HepG2 (cell line): ENCODE measurements around the gene PSD4. TPM values are rescaled to one million over a fixed set of nuclear protein-coding genes. Genes with fewer than 3 reads are reported as not detected.

Experiments used
- ATM ChIP-seq: fragments of 450-650 bp; IDR thresholded peaks from 2 replicates; pipeline ENCODE4 v1.7.1; 2017; ENCODE audit warnings: mild to moderate bottlenecking, borderline replicate concordance
- CCAR2 ChIP-seq: fragments of 200-400 bp; formaldehyde crosslinking; optimal IDR thresholded peaks from 2 replicates; pipeline ENCODE3; 2018; ENCODE audit warnings: low read depth, mild to moderate bottlenecking, low read length, moderate library complexity
- GFI1 ChIP-seq: sonication (generic); formaldehyde crosslinking; IDR thresholded peaks from 2 replicates; pipeline ENCODE4 v1.5.0; 2020; ENCODE audit warnings: missing genetic modification reagents, mild to moderate bottlenecking, borderline replicate concordance
- ISL2 ChIP-seq: sonication (generic); formaldehyde crosslinking; IDR thresholded peaks from 2 replicates; pipeline ENCODE4 v1.5.0; 2020; ENCODE audit warnings: missing genetic modification reagents
- MAZ ChIP-seq, 2 experiments: sonication (generic) in 1 of 2; formaldehyde crosslinking in 1 of 2; IDR thresholded peaks; 2 replicates each; pipeline versions ENCODE4 v1.5.0 to v1.6.1; 2012 to 2020; ENCODE audit warnings: low read depth in 2 of 2, mild to moderate bottlenecking in 2 of 2, borderline replicate concordance in 1 of 2, improper control_type of control experiment in 1 of 2, low read length in 1 of 2, missing genetic modification reagents in 1 of 2, moderate library complexity in 1 of 2
- NPAS2 ChIP-seq: sonication (generic); formaldehyde crosslinking; IDR thresholded peaks from 2 replicates; pipeline ENCODE4 v1.8.0; 2022; ENCODE audit warnings: mild to moderate bottlenecking, missing genetic modification reagents, borderline replicate concordance
- NR2C2 ChIP-seq: sonication (generic); formaldehyde crosslinking; IDR thresholded peaks from 2 replicates; pipeline ENCODE4 v1.4.0; 2020; ENCODE audit warnings: missing genetic modification reagents, mild to moderate bottlenecking, moderate library complexity, borderline replicate concordance
- PCBP1 ChIP-seq: fragments of 200-400 bp; formaldehyde crosslinking; IDR thresholded peaks from 2 replicates; pipeline ENCODE4 v1.6.1; 2017; ENCODE audit warnings: mild to moderate bottlenecking, low read depth, low read length, borderline replicate concordance
- PLRG1 ChIP-seq: fragments of 450-650 bp; conservative IDR thresholded peaks from 2 replicates; pipeline ENCODE4 v1.6.1; 2016
- RBM39 ChIP-seq: fragments of 200-400 bp; formaldehyde crosslinking; IDR thresholded peaks from one replicate; pipeline ENCODE4 v1.6.1; 2018; ENCODE audit warnings: antibody characterized with exemption, mild to moderate bottlenecking, low read depth, low read length; ENCODE audit not compliant: poor library complexity, severe bottlenecking
- SAFB2 ChIP-seq: sonication (generic); formaldehyde crosslinking; IDR thresholded peaks from 2 replicates; pipeline ENCODE4 v1.5.1; 2020; ENCODE audit warnings: missing genetic modification reagents, low read depth, mild to moderate bottlenecking, borderline replicate concordance
- SALL1 ChIP-seq: sonication (generic); formaldehyde crosslinking; IDR thresholded peaks from 2 replicates; pipeline ENCODE4 v1.8.0; 2022; ENCODE audit warnings: mild to moderate bottlenecking, missing genetic modification reagents
- TEAD3 ChIP-seq: optimal IDR thresholded peaks from 2 replicates; pipeline ENCODE3; 2016; ENCODE audit warnings: borderline replicate concordance
- ZBTB3 ChIP-seq: sonication (generic); formaldehyde crosslinking; IDR thresholded peaks from 2 replicates; pipeline ENCODE4 v1.4.0; 2020; ENCODE audit warnings: low read depth, mild to moderate bottlenecking, moderate library complexity, missing genetic modification reagents, borderline replicate concordance
- ZNF251 ChIP-seq: sonication (generic); formaldehyde crosslinking; IDR thresholded peaks from 2 replicates; pipeline ENCODE4 v1.9.0; 2021; ENCODE audit warnings: mild to moderate bottlenecking, missing genetic modification reagents
- ZNF335 ChIP-seq: sonication (generic); formaldehyde crosslinking; IDR thresholded peaks from 2 replicates; pipeline ENCODE4 v1.4.0; 2020; ENCODE audit warnings: missing genetic modification reagents
- ZNF614 ChIP-seq: IDR thresholded peaks from 2 replicates; pipeline ENCODE4 v1.6.1; 2018; ENCODE audit warnings: missing biosample characterization, missing genetic modification reagents, inconsistent platforms, borderline replicate concordance
- ZNF615 ChIP-seq: sonication (generic); formaldehyde crosslinking; IDR thresholded peaks from 2 replicates; pipeline ENCODE4 v1.5.0; 2020; ENCODE audit warnings: mild to moderate bottlenecking, missing genetic modification reagents, borderline replicate concordance
- polyA plus RNA-seq, 8 experiments: library from polyadenylated mRNA; depleted of rRNA in 3 of 8; stranded (reverse) in 7 of 8; unstranded in 1 of 8; fragments of >200 nt; fragmentation: Illumina TruSeq in 4 of 8; extraction: Trizol in 4 of 8; gene quantifications; 2 replicates each; pipeline versions ENCODE4 v1.2.1 to v1.2.3, GENCODE V29; 2011 to 2016; ENCODE audit warnings: low read depth in 4 of 8, missing spikeins in 1 of 8, mixed read lengths in 1 of 8; ENCODE audit not compliant: insufficient read depth in 1 of 8
- total RNA-seq, 5 experiments: library from RNA; depleted of rRNA; stranded (reverse); fragments of >200 nt; fragmentation: Illumina TruSeq; extraction: Trizol; gene quantifications; 2 replicates each; pipeline ENCODE4 v1.2.3, GENCODE V29; 2016; ENCODE audit warnings: low read depth in 1 of 5
- TF ChIP-seq, protein P1 (sequence below): IDR thresholded peaks from 2 replicates; pipeline ENCODE4 v1.6.1; 2012; ENCODE audit warnings: low read depth, low read length, improper control_type of control experiment
- TF ChIP-seq, protein P2 (sequence below): sonication (generic); formaldehyde crosslinking; conservative IDR thresholded peaks from 2 replicates; pipeline ENCODE4 v1.4.0; 2020; ENCODE audit warnings: mild to moderate bottlenecking, missing genetic modification reagents, moderate library complexity
- TF ChIP-seq, protein P3 (sequence below): IDR thresholded peaks from 2 replicates; pipeline ENCODE4 v1.6.1; 2016; ENCODE audit warnings: low read depth
- TF ChIP-seq, protein P4 (sequence below): sonication (generic); formaldehyde crosslinking; IDR thresholded peaks from 2 replicates; pipeline ENCODE4 v1.4.0; 2020; ENCODE audit warnings: missing genetic modification reagents

PSD4 gene
- total and polyA plus RNA-seq, 2 of the 13 experiments (the other 11 are each of a cell fraction or from before 2014, with no cell fraction given) = 5.8 to 9.4 TPM

DNA sequence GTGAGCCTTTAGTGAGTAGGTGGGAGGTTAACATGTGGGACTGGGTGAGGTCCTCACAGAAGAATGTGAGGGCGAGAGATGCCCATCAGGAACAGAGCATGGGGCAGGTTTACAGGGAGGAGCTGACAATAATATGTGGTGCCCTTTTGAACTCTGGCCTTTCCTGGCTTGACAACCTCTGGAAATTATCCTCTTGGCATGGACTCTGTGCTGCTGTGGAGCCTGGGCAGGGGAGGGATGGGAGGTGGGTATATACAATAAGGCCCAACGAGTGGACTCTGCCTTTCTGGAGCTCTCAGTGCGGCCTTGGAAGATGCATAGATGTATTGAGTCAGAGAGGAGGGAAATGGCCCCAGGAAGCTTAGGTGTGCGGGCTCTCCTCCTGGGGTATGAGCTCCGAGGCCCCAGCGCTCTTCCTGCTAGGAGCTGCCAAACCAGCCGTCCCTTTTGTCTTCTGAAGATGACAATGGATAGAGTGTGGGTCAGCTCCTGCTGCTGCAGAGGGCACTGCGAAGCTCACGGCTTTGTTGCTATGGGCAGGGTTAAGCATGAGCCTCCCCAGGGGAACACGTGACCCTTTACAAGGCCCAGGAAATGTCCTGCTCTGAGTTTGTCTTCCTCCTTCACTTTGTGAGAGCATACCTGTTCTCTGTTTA is 8.7 kb upstream of the PSD4 start (continued):
- no peak for TF ChIP-seq ZNF615 (CRISPR knock-in tag)
- no peak for TF ChIP-seq ZBTB3
- TF ChIP-seq GFI1 (CRISPR knock-in tag) = peak; percentile 54
- TF ChIP-seq SALL1 (CRISPR knock-in tag) = peak; percentile 92
- TF ChIP-seq, protein P1, sequence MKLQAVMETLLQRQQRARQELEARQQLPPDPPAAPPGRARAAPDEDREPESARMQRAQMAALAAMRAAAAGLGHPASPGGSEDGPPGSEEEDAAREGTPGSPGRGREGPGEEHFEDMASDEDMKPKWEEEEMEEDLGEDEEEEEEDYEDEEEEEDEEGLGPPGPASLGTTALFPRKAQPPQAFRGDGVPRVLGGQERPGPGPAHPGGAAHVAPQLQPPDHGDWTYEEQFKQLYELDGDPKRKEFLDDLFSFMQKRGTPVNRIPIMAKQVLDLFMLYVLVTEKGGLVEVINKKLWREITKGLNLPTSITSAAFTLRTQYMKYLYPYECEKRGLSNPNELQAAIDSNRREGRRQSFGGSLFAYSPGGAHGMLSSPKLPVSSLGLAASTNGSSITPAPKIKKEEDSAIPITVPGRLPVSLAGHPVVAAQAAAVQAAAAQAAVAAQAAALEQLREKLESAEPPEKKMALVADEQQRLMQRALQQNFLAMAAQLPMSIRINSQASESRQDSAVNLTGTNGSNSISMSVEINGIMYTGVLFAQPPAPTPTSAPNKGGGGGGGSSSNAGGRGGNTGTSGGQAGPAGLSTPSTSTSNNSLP = no peak
- TF ChIP-seq, protein P2, sequence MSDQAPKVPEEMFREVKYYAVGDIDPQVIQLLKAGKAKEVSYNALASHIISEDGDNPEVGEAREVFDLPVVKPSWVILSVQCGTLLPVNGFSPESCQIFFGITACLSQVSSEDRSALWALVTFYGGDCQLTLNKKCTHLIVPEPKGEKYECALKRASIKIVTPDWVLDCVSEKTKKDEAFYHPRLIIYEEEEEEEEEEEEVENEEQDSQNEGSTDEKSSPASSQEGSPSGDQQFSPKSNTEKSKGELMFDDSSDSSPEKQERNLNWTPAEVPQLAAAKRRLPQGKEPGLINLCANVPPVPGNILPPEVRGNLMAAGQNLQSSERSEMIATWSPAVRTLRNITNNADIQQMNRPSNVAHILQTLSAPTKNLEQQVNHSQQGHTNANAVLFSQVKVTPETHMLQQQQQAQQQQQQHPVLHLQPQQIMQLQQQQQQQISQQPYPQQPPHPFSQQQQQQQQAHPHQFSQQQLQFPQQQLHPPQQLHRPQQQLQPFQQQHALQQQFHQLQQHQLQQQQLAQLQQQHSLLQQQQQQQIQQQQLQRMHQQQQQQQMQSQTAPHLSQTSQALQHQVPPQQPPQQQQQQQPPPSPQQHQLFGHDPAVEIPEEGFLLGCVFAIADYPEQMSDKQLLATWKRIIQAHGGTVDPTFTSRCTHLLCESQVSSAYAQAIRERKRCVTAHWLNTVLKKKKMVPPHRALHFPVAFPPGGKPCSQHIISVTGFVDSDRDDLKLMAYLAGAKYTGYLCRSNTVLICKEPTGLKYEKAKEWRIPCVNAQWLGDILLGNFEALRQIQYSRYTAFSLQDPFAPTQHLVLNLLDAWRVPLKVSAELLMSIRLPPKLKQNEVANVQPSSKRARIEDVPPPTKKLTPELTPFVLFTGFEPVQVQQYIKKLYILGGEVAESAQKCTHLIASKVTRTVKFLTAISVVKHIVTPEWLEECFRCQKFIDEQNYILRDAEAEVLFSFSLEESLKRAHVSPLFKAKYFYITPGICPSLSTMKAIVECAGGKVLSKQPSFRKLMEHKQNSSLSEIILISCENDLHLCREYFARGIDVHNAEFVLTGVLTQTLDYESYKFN (CRISPR knock-in tag) = peak; percentile 77
- TF ChIP-seq RBM39 = no peak
- peak; percentile 58; the same call in 1 of the 2 replicates for TF ChIP-seq ISL2 (CRISPR knock-in tag)
- no peak for TF ChIP-seq NPAS2 (CRISPR knock-in tag)
- no peak for TF ChIP-seq PLRG1
- peak; percentile 69 for TF ChIP-seq TEAD3 (CRISPR knock-in tag)
- no peak for TF ChIP-seq CCAR2
- TF ChIP-seq, protein P3, sequence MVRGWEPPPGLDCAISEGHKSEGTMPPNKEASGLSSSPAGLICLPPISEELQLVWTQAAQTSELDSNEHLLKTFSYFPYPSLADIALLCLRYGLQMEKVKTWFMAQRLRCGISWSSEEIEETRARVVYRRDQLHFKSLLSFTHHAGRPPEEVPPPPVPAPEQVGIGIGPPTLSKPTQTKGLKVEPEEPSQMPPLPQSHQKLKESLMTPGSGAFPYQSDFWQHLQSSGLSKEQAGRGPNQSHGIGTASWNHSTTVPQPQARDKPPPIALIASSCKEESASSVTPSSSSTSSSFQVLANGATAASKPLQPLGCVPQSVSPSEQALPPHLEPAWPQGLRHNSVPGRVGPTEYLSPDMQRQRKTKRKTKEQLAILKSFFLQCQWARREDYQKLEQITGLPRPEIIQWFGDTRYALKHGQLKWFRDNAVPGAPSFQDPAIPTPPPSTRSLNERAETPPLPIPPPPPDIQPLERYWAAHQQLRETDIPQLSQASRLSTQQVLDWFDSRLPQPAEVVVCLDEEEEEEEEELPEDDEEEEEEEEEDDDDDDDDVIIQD (CRISPR knock-in tag) = no peak
- TF ChIP-seq ATM = no peak
- TF ChIP-seq ZNF251 (CRISPR knock-in tag) = no peak
- peak; percentile 44; the same call in 1 of the 2 replicates for TF ChIP-seq ZNF614 (CRISPR knock-in tag)
- 0 out of 2 replicates have a peak, but pooled peaks have one; percentile 4 for TF ChIP-seq ZNF335 (CRISPR knock-in tag)
- TF ChIP-seq PCBP1 = no peak
- TF ChIP-seq, protein P4, sequence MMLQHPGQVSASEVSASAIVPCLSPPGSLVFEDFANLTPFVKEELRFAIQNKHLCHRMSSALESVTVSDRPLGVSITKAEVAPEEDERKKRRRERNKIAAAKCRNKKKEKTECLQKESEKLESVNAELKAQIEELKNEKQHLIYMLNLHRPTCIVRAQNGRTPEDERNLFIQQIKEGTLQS = no peak
- TF ChIP-seq MAZ (IDR thresholded peaks at IDR 0.05; ENCODE audit: borderline replicate concordance, low read depth, low read length) = no peak
- no peak for TF ChIP-seq MAZ (CRISPR knock-in tag; IDR thresholded peaks at IDR 0.05; ENCODE audit: low read depth)
- TF ChIP-seq SAFB2 (CRISPR knock-in tag) = peak; percentile 83; the same call in 1 of the 2 replicates
- peak; percentile 31; the same call in 1 of the 2 replicates for TF ChIP-seq NR2C2
